Sigmoid colon (tissue), 4 donors: ENCODE results near the gene MEX3C.

ENCODE experiments used
- POLR2A ChIP-seq, 2 donors: fragments of 450-650 bp; IDR thresholded peaks; one replicate each; pipeline ENCODE4 v1.6.1; 2016; ENCODE audit warnings: antibody characterized with exemption in 2 of 2, mild to moderate bottlenecking in 2 of 2, moderate library complexity in 2 of 2
- POLR2AphosphoS5 ChIP-seq, 4 donors: sonication (generic); formaldehyde crosslinking; IDR thresholded peaks; one replicate each; pipeline ENCODE4 v1.6.1; 2017; ENCODE audit warnings: antibody characterized with exemption in 4 of 4
- TF ChIP-seq, protein P1 (sequence below), 4 experiments: fragments of 450-650 bp in 3 of 4; fragments of 200-600 bp in 1 of 4; IDR thresholded peaks; one replicate each; pipeline ENCODE4 v1.5.1; 2016 to 2019; ENCODE audit warnings: antibody characterized with exemption in 4 of 4, mild to moderate bottlenecking in 3 of 4, moderate library complexity in 2 of 4

DNA sequence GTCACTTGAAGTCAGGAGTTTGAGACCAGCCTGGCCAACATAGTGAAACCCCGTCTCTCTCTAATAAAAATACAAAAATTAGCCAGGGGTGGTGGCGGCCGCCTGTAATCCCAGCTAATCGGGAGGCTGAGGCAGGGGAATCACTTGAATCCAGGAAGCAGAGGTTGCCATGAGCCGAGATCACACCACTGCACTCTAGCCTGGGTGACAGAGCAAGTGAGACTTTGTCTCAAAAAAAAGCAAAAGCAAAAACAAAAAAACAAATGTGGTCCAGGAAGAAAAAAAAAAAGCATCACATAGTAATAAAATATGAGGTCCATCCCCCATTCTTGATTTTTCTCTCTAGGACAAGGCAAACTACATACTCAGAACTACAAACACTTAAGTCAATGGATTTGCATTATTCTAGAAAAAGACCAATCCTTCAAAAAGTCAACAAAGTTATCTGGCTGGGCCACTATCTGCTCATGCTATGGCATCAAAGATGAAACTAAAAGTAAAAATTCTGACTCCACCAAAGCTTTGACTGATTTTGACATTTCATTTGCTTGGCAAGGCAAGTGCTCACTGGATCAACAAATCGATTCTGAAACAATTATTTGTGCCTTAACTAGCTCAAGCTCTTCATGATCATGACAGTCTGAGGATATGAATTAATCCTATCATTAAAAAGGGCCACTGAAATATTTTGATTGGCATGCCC is 28.4 kb downstream of the MEX3C start:
- TF ChIP-seq POLR2A (IDR thresholded peaks at IDR 0.05): no peak
- TF ChIP-seq, protein P1, sequence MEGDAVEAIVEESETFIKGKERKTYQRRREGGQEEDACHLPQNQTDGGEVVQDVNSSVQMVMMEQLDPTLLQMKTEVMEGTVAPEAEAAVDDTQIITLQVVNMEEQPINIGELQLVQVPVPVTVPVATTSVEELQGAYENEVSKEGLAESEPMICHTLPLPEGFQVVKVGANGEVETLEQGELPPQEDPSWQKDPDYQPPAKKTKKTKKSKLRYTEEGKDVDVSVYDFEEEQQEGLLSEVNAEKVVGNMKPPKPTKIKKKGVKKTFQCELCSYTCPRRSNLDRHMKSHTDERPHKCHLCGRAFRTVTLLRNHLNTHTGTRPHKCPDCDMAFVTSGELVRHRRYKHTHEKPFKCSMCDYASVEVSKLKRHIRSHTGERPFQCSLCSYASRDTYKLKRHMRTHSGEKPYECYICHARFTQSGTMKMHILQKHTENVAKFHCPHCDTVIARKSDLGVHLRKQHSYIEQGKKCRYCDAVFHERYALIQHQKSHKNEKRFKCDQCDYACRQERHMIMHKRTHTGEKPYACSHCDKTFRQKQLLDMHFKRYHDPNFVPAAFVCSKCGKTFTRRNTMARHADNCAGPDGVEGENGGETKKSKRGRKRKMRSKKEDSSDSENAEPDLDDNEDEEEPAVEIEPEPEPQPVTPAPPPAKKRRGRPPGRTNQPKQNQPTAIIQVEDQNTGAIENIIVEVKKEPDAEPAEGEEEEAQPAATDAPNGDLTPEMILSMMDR (IDR thresholded peaks at IDR 0.05): no peak
- no peak for TF ChIP-seq POLR2AphosphoS5 (IDR thresholded peaks at IDR 0.05)
